ENCODE data around the gene PLA2G4B.
A peak's percentile ranks its signal among the peaks of the same experiment; 100 is the strongest.

Gene PLA2G4B

GRCh38 chr15:41891226-41891625 lies 52.6 kb downstream of the PLA2G4B start:
- no peak for DNase-seq

- no peak for DNase-seq
These were observed 53.3 kb downstream of the PLA2G4B start for GRCh38 chr15:41891946-41892345.

- no peak for DNase-seq
These were observed 54.2 kb downstream of the PLA2G4B start for GRCh38 chr15:41892621-41893421.

GRCh38 chr15:41893422-41894250 lies 55.0 kb downstream of the PLA2G4B start, which contains the start of gene SPTBN5:
Gene SPTBN5, minus strand, starts transcription at chr15:41894053. Its CDS starts 556 bp downstream, at chr15:41893497.
- no peak for DNase-seq

GRCh38 chr15:41894251-41894790 lies 55.7 kb downstream of the PLA2G4B start:
- DNase-seq: no peak

- peak; percentile 60 for DNase-seq
These were observed 56.3 kb downstream of the PLA2G4B start for GRCh38 chr15:41894791-41895463.

GRCh38 chr15:41895491-41895890 lies 56.8 kb downstream of the PLA2G4B start:
- DNase-seq: no peak

GRCh38 chr15:41895957-41896356 lies 57.3 kb downstream of the PLA2G4B start:
- no peak for DNase-seq

- DNase-seq: no peak
These were observed 57.9 kb downstream of the PLA2G4B start for GRCh38 chr15:41896566-41896965.

- no peak for DNase-seq
These were observed 58.7 kb downstream of the PLA2G4B start for GRCh38 chr15:41897363-41897799.

Measured in right hindlimb (tissue), 1 donor.